ENCODE results near the gene UBXN7. TPM values are rescaled to one million over a fixed set of nuclear protein-coding genes. Genes with fewer than 3 reads are reported as not detected.

The UBXN7 gene
- total RNA-seq, 4 donors from 2014 or later = 13.8 to 25.4 (median 15.4) TPM

DNA sequence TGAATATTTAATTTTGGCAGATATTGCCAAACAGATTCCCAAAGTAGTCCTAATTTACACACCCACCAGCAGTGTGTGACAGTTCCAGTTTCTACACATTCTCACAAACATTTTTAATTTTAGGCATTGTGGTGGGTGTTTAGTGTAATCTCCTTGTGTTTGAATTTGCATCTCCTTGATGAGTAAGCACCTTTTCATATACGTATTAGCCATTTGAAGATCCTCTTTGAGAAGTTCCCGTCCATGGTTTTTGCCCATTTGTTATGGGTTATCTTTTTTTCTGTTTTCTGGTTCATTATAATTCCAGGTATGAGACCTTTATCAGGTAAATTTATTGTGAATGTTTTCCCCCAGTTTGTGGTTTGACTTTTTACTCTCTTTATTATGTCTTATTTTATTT is 91.8 kb downstream of the UBXN7 start:
- no peak for DNase-seq
- TF ChIP-seq EP300 (IDR thresholded peaks at IDR 0.05; ENCODE audit: low read depth) (no peak), CTCF (IDR thresholded peaks at IDR 0.05) (no peak), POLR2AphosphoS5 (IDR thresholded peaks at IDR 0.05) (no peak), POLR2A (IDR thresholded peaks at IDR 0.05) (no peak)
- in situ Hi-C loops (cut with MboI; ENCODE audit: low pct_ligation_motif_present in 1 of 4, low pct_unique_long_range_greater_than_20kb in 1 of 4, low sequenced_read_pairs in 3 of 4) (no loop called here), intact Hi-C loops (cut with DNase I; ENCODE audit: low total_unique reads) (no loop called here)
- Histone ChIP-seq H3K4me3 (no peak overlapping the region), H3K9me3 (no peaks in the 10 kb centered on the region), H3K36me3 (no peaks in the 10 kb centered on the region), H3K27me3 (no peaks in the 10 kb centered on the region), H3K27ac (no peak overlapping the region), H3K4me1 (no peaks in the 10 kb centered on the region)
- 62 to 80% methylated on average over 2 of the region's 2 CpGs for WGBS, 2 donors (ENCODE audit: low coverage in 1 of 2)

DNA sequence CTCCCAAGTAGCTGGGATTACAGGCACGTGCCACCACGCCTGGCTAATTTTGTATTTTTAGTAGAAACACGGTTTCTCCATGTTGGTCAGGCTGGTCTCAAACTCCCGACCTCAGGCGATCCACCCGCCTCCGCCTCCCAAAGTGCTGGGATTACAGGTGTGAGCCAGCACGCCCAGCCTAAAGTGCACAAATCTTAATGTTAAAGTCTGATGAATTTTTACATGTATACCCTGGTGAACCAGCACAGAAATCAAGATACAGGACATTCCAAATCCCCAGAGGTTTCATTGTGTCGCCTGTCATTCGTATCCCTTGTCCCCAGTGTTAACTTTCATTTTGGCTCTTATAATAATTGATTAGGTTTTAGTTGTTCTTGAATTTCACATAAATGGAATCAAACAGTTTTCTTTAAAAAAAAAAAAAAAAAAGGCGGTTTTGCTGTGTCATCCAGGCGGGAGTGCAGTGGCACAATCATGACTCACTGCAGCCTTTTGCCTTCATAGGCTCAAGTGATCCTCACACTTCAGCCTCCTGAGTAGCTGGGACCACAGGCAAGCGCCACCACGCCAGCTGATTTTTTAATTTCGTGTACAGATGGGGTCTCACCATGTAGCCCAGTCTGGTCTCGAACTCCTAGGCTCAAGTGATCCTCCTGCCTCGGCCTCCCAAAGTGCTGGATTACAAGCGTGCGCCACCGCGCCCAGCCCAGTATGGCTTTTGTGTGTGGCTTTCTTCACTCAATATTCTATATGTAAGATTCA is 92.6 kb downstream of the UBXN7 start:
- in situ Hi-C loops (cut with MboI; ENCODE audit: low pct_ligation_motif_present in 1 of 4, low pct_unique_long_range_greater_than_20kb in 1 of 4, low sequenced_read_pairs in 3 of 4) = no loop called here
- Histone ChIP-seq H3K9me3 (no peaks in the 10 kb centered on the region), H3K27me3 (no peaks in the 10 kb centered on the region), H3K4me1 (no peaks in the 10 kb centered on the region), H3K36me3 (no peaks in the 10 kb centered on the region), H3K27ac (no peak overlapping the region), H3K4me3 (no peak overlapping the region)
- intact Hi-C loops (cut with DNase I; ENCODE audit: low total_unique reads) = no loop called here
- TF ChIP-seq CTCF (IDR thresholded peaks at IDR 0.05) = no peak
- TF ChIP-seq POLR2AphosphoS5 (IDR thresholded peaks at IDR 0.05) = no peak
- no peak for TF ChIP-seq EP300 (IDR thresholded peaks at IDR 0.05; ENCODE audit: low read depth)
- TF ChIP-seq POLR2A (IDR thresholded peaks at IDR 0.05) = no peak
- no peak for DNase-seq
- WGBS, 2 donors (ENCODE audit: low coverage in 1 of 2) = 86% methylated on average over 15 to 21 of the region's 21 CpGs

- Histone ChIP-seq H3K4me3 (no peak overlapping the region), H3K36me3 (no peaks in the 10 kb centered on the region), H3K9me3 (no peaks in the 10 kb centered on the region), H3K4me1 (no peaks in the 10 kb centered on the region), H3K27me3 (no peaks in the 10 kb centered on the region), H3K27ac (no peak overlapping the region)
- in situ Hi-C loops (cut with MboI; ENCODE audit: low pct_ligation_motif_present in 1 of 4, low pct_unique_long_range_greater_than_20kb in 1 of 4, low sequenced_read_pairs in 3 of 4) = no loop called here
- DNase-seq = no peak
- WGBS, 2 donors (ENCODE audit: low coverage in 1 of 2) = 85 to 86% methylated on average over 5 to 6 of the region's 6 CpGs
- intact Hi-C loops (cut with DNase I; ENCODE audit: low total_unique reads) = no loop called here
- TF ChIP-seq POLR2A (IDR thresholded peaks at IDR 0.05) (no peak), EP300 (IDR thresholded peaks at IDR 0.05; ENCODE audit: low read depth) (no peak), POLR2AphosphoS5 (IDR thresholded peaks at IDR 0.05) (no peak), CTCF (IDR thresholded peaks at IDR 0.05) (no peak)
These were observed 93.2 kb downstream of the UBXN7 start for GRCh38 chr3:196339044-196339443.

GRCh38 chr3:196336319-196337145 is 95.7 kb downstream of the UBXN7 start:
- H3K27ac ChIP-seq = no peak overlapping the region
- no peaks in the 10 kb centered on the region for H3K36me3 ChIP-seq
- DNase-seq = no peak
- intact Hi-C loops (cut with DNase I; ENCODE audit: low total_unique reads) (no loop called here), in situ Hi-C loops (cut with MboI; ENCODE audit: low pct_ligation_motif_present in 1 of 4, low pct_unique_long_range_greater_than_20kb in 1 of 4, low sequenced_read_pairs in 3 of 4) (no loop called here)
- 72 to 83% methylated on average over 13 to 17 of the region's 17 CpGs for WGBS, 2 donors (ENCODE audit: low coverage in 1 of 2)
- H3K9me3 ChIP-seq = no peaks in the 10 kb centered on the region
- TF ChIP-seq POLR2AphosphoS5 (IDR thresholded peaks at IDR 0.05) = no peak
- TF ChIP-seq CTCF (IDR thresholded peaks at IDR 0.05) = no peak
- TF ChIP-seq POLR2A (IDR thresholded peaks at IDR 0.05) = no peak
- no peak for TF ChIP-seq EP300 (IDR thresholded peaks at IDR 0.05; ENCODE audit: low read depth)
- H3K27me3 ChIP-seq = no peaks in the 10 kb centered on the region
- no peak overlapping the region for H3K4me3 ChIP-seq
- H3K4me1 ChIP-seq = no peaks in the 10 kb centered on the region

Data from transverse colon (tissue), 4 donors.